HG03108 (cell line): Measurements from ENCODE around the gene ROR1.
"Not testable (repeated sequence)": the region's sequence is repeated elsewhere in the genome, so short reads cannot be mapped to it uniquely, and the experiment has no call there.

Source experiments
- ATAC-seq: cut with Tn5 transposase; IDR thresholded peaks from one replicate; pipeline ENCODE4 v1.9.1; 2021; ENCODE audit warnings: moderate library complexity; ENCODE audit not compliant: unreplicated experiment

The ROR1 gene

GRCh38 chr1:63758791-63759190 lies 15.0 kb upstream of the ROR1 start:
- ATAC-seq = no peak

- ATAC-seq = no peak
Observed at GRCh38 chr1:63759778-63760177, 14.0 kb upstream of the ROR1 start.

- no peak for ATAC-seq
Observed at GRCh38 chr1:63770381-63770780, 3.4 kb upstream of the ROR1 start.

- no peak for ATAC-seq
Observed at GRCh38 chr1:63772201-63772600, 1.6 kb upstream of the ROR1 start.

GRCh38 chr1:63772876-63773275 lies 941 bp upstream of the ROR1 start:
- ATAC-seq = no peak

GRCh38 chr1:63773496-63773814 lies 362 bp upstream of the ROR1 start:
- ATAC-seq = no peak

GRCh38 chr1:63774617-63775417 lies 1.0 kb downstream of the ROR1 start:
- no peak for ATAC-seq

GRCh38 chr1:63775418-63776127 lies 1.8 kb downstream of the ROR1 start:
- no peak for ATAC-seq

- ATAC-seq = no peak
Observed at GRCh38 chr1:63777286-63777685, 3.5 kb downstream of the ROR1 start.

- ATAC-seq = no peak
Observed at GRCh38 chr1:63777965-63778880, 4.4 kb downstream of the ROR1 start.

- no peak for ATAC-seq
Observed at GRCh38 chr1:63779338-63780211, 5.8 kb downstream of the ROR1 start.

- no peak for ATAC-seq
Observed at GRCh38 chr1:63780565-63780964, 6.7 kb downstream of the ROR1 start.

- ATAC-seq = no peak
Observed at GRCh38 chr1:63782982-63783381, 9.2 kb downstream of the ROR1 start.

GRCh38 chr1:63784083-63784482 lies 10.3 kb downstream of the ROR1 start:
- no peak for ATAC-seq

- no peak for ATAC-seq
Observed at GRCh38 chr1:63784489-63785390, 10.9 kb downstream of the ROR1 start.

GRCh38 chr1:63787270-63787669 lies 13.5 kb downstream of the ROR1 start:
- ATAC-seq = not testable (repeated sequence)

GRCh38 chr1:63787875-63788274 lies 14.1 kb downstream of the ROR1 start:
- no peak for ATAC-seq

- no peak for ATAC-seq
Observed at GRCh38 chr1:63789856-63790605, 16.2 kb downstream of the ROR1 start.

- no peak for ATAC-seq
Observed at GRCh38 chr1:63790989-63791388, 17.2 kb downstream of the ROR1 start.
